T-helper 17 cell (primary cell): ENCODE measurements around the gene ZNF747. TPM values are rescaled to one million over a fixed set of nuclear protein-coding genes. Genes with fewer than 3 reads are reported as not detected.

Experiments used
- total RNA-seq, 4 donors: library from RNA in 2 of 4; stranded (reverse) in 2 of 4; gene quantifications; one replicate each; pipeline ENCODE4 v1.2.3 and lab custom pipeline; 2022 to 2026

ZNF747 gene
- total RNA-seq, 2 donors from 2014 or later: 7.6 TPM

Other genes starting within 250 kb of the ZNF747 start
- gene CD2BP2, start 179.6 kb downstream of the ZNF747 start, total RNA-seq: 10 to 100 TPM; 35.5 to 44.8 TPM
- gene TBC1D10B, start 164.4 kb downstream of the ZNF747 start, total RNA-seq: 10 to 100 TPM; 27.4 to 28.8 TPM
- gene MYL11, start 160.1 kb downstream of the ZNF747 start, total RNA-seq: 1 to 10 TPM in 1 of 2 donors, not detected in 1; 1.8 TPM
- 100 to 1,000 TPM; 192 to 220 TPM for gene SEPTIN1, start 152.3 kb downstream of the ZNF747 start, total RNA-seq
- 1 to 10 TPM; 6.2 to 6.7 TPM for gene ZNF48, start 139.4 kb downstream of the ZNF747 start, total RNA-seq
- gene ZNF771, start 127.3 kb downstream of the ZNF747 start, total RNA-seq: 1 to 10 TPM; 1.4 to 1.5 TPM
- 10 to 100 TPM; 17.4 to 19.2 TPM for gene DCTPP1, start 104.8 kb downstream of the ZNF747 start, total RNA-seq
- gene SEPHS2, start 89.0 kb downstream of the ZNF747 start, total RNA-seq: 10 to 100 TPM; 18.3 to 21.4 TPM
- gene ITGAL, start 62.1 kb downstream of the ZNF747 start, total RNA-seq: 100 to 1,000 TPM; 322 to 338 TPM
- 1 to 10 TPM; 5.1 to 5.3 TPM for gene ZNF768, start 8.3 kb downstream of the ZNF747 start, total RNA-seq
- 10 to 100 TPM; 19.5 to 21.4 TPM for gene ZNF764, start 23.5 kb upstream of the ZNF747 start, total RNA-seq
- gene ZNF688, start 36.9 kb upstream of the ZNF747 start, total RNA-seq: 10 to 100 TPM; 11.4 to 14.0 TPM
- gene ZNF785, start 50.8 kb upstream of the ZNF747 start, total RNA-seq: 10 to 100 TPM in 1 of 2 donors, 1 to 10 TPM in 1; 8.5 to 11.7 TPM
- gene ZNF689, start 75.5 kb upstream of the ZNF747 start, total RNA-seq: 10 to 100 TPM in 1 of 2 donors, 1 to 10 TPM in 1; 8.3 to 14.4 TPM
- 10 to 100 TPM; 74.1 to 89.1 TPM for gene PRR14, start 116.1 kb upstream of the ZNF747 start, total RNA-seq
- gene FBRS, start 123.6 kb upstream of the ZNF747 start, total RNA-seq: 100 to 1,000 TPM; 217 to 246 TPM
- 10 to 100 TPM; 86.9 to 90.5 TPM for gene SRCAP, start 164.3 kb upstream of the ZNF747 start, total RNA-seq
- gene PHKG2, start 213.6 kb upstream of the ZNF747 start, total RNA-seq: 10 to 100 TPM; 31.6 to 38.1 TPM
- 1 to 10 TPM; 1.1 to 2.0 TPM for gene CFAP119, start 227.2 kb upstream of the ZNF747 start, total RNA-seq
- gene RNF40, start 227.5 kb upstream of the ZNF747 start, total RNA-seq: 10 to 100 TPM; 57.8 to 64.5 TPM